ENCODE measurements around the gene C1GALT1.

GRCh38 chr7:7188742-7189141 lies 6.4 kb downstream of the C1GALT1 start:
- no peak for TF ChIP-seq POLR2A (IDR thresholded peaks at IDR 0.05)
- no peak for TF ChIP-seq CTCF (IDR thresholded peaks at IDR 0.05)
